Measurements from ENCODE around the gene BLMH.

- TF ChIP-seq, protein P1, sequence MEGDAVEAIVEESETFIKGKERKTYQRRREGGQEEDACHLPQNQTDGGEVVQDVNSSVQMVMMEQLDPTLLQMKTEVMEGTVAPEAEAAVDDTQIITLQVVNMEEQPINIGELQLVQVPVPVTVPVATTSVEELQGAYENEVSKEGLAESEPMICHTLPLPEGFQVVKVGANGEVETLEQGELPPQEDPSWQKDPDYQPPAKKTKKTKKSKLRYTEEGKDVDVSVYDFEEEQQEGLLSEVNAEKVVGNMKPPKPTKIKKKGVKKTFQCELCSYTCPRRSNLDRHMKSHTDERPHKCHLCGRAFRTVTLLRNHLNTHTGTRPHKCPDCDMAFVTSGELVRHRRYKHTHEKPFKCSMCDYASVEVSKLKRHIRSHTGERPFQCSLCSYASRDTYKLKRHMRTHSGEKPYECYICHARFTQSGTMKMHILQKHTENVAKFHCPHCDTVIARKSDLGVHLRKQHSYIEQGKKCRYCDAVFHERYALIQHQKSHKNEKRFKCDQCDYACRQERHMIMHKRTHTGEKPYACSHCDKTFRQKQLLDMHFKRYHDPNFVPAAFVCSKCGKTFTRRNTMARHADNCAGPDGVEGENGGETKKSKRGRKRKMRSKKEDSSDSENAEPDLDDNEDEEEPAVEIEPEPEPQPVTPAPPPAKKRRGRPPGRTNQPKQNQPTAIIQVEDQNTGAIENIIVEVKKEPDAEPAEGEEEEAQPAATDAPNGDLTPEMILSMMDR (IDR thresholded peaks at IDR 0.05): no peak
- TF ChIP-seq POLR2A (IDR thresholded peaks at IDR 0.05): no peak
- TF ChIP-seq POLR2AphosphoS5 (IDR thresholded peaks at IDR 0.05): no peak
Measured at GRCh38 chr17:30254150-30254549, 37.6 kb downstream of the BLMH start.
